Neural progenitor cell (in vitro differentiated cells): ENCODE measurements around the gene CACHD1. TPM values are rescaled to one million over a fixed set of nuclear protein-coding genes. Genes with fewer than 3 reads are reported as not detected.

Experiments used
- DNase-seq: peaks from one replicate; pipeline ENCODE4 v3.0.0-alpha.2; 2016; ENCODE audit warnings: low spot score
- H2AFZ ChIP-seq: fragments of 200-600 bp; sonication (generic); replicated peaks from 2 replicates; pipeline ENCODE4 v1.6.1; 2016; ENCODE audit warnings: antibody characterized with exemption
- H3F3A ChIP-seq: fragments of 200-600 bp; sonication (generic); 2 replicates; pipeline ENCODE4 v1.6.1; 2016; ENCODE audit warnings: antibody characterized with exemption, low read depth
- H3K27ac ChIP-seq: fragments of 200-600 bp; sonication (generic); 2 replicates; pipeline ENCODE4 v1.5.1; 2016; ENCODE audit warnings: mild to moderate bottlenecking
- H3K27me3 ChIP-seq: fragments of 200-600 bp; sonication (generic); 2 replicates; pipeline ENCODE4 v1.6.1; 2016; ENCODE audit warnings: mild to moderate bottlenecking, moderate library complexity
- H3K36me3 ChIP-seq: fragments of 200-600 bp; sonication (generic); 2 replicates; pipeline ENCODE4 v1.5.1; 2016
- H3K4me1 ChIP-seq: fragments of 200-600 bp; sonication (generic); 2 replicates; pipeline ENCODE4 v1.6.1; 2016; ENCODE audit warnings: mixed run types
- H3K4me2 ChIP-seq: fragments of 200-600 bp; sonication (generic); 2 replicates; pipeline ENCODE4 v1.6.1; 2016
- H3K4me3 ChIP-seq: fragments of 200-600 bp; sonication (generic); 2 replicates; pipeline ENCODE4 v1.5.1; 2016
- H3K79me2 ChIP-seq: fragments of 200-600 bp; sonication (generic); 2 replicates; pipeline ENCODE4 v1.6.1; 2016; ENCODE audit warnings: low read depth
- H3K9ac ChIP-seq: fragments of 200-600 bp; sonication (generic); 2 replicates; pipeline ENCODE4 v1.6.1; 2016
- H3K9me3 ChIP-seq: fragments of 200-600 bp; sonication (generic); 2 replicates; pipeline ENCODE4 v1.5.1; 2016; ENCODE audit warnings: low read depth
- H4K20me1 ChIP-seq: fragments of 200-600 bp; sonication (generic); 2 replicates; pipeline ENCODE4 v1.6.1; 2016; ENCODE audit warnings: low read depth
- H3K27ac Mint-ChIP-seq: 3 replicates; pipeline ENCODE4 v1.8.0; 2021; ENCODE audit warnings: mixed read lengths
- H3K27me3 Mint-ChIP-seq: 2 replicates; pipeline ENCODE4 v1.8.0; 2022; ENCODE audit warnings: low read depth, mild to moderate bottlenecking, inconsistent platforms, moderate library complexity, mixed read lengths; ENCODE audit not compliant: insufficient read depth
- H3K36me3 Mint-ChIP-seq: 3 replicates; pipeline ENCODE4 v1.8.0; 2021; ENCODE audit warnings: mixed read lengths
- H3K4me1 Mint-ChIP-seq: 3 replicates; pipeline ENCODE4 v1.8.0; 2021; ENCODE audit warnings: mixed read lengths
- H3K4me3 Mint-ChIP-seq: 3 replicates; pipeline ENCODE4 v1.8.0; 2021; ENCODE audit warnings: mild to moderate bottlenecking, moderate library complexity, mixed read lengths
- H3K9me3 Mint-ChIP-seq: 3 replicates; pipeline ENCODE4 v1.8.0; 2020; ENCODE audit warnings: mixed read lengths
- EZH2 ChIP-seq: fragments of 200-600 bp; sonication (generic); IDR thresholded peaks from 2 replicates; pipeline ENCODE4 v1.6.1; 2017; ENCODE audit warnings: antibody characterized with exemption, mild to moderate bottlenecking, moderate library complexity
- EZH2phosphoT487 ChIP-seq: fragments of 200-600 bp; sonication (generic); IDR thresholded peaks from 2 replicates; pipeline ENCODE4 v1.6.1; 2017; ENCODE audit warnings: antibody characterized with exemption
- total RNA-seq: library from RNA; depleted of rRNA; stranded (reverse); fragments of >200 nt; gene quantifications from 2 replicates; pipeline ENCODE4 v1.2.3, GENCODE V29; 2015; ENCODE audit warnings: low replicate concordance
- TF ChIP-seq, protein P1 (sequence below): fragments of 200-600 bp; sonication (generic); IDR thresholded peaks from 2 replicates; pipeline ENCODE4 v1.5.1; 2017; ENCODE audit warnings: antibody characterized with exemption, mild to moderate bottlenecking

Gene CACHD1
- total RNA-seq, 1 donor from 2014 or later, result 61.0 TPM

- H4K20me1 ChIP-seq, result peaks cover 81% of the 10 kb centered on the region
- H3K79me2 ChIP-seq, result peaks cover 100% of the 10 kb centered on the region
- no peak overlapping the region for H3K4me3 Mint-ChIP-seq
Observed at GRCh38 chr1:64538389-64538788, 68.5 kb downstream of the CACHD1 start.

DNA sequence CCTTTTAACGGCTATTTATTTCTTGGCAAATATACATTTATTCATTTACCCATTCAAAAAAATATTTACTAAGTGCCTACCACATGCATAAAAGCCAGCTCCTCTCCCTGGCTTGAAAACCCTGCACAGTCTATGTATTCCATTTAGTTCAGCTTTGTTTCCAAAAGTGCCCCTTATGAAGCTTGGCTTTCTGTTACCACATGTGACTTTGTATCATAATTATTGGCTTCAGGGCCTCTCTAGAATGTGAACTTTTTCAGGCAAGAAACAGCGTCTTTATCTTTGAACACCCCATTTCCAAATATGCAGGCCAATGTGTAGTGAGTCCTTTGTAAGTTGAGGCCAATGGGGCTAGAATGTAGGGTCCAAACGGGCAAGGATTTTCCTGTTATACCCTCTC lies 69.4 kb downstream of the CACHD1 start:
- Mint-ChIP-seq H3K4me1 (peaks cover 84% of the 10 kb centered on the region), H3K36me3 (peaks cover 7% of the 10 kb centered on the region), H3K27ac (peak overlapping the region; percentile 4), H3K4me3 (no peak overlapping the region), H3K27me3 (no peaks in the 10 kb centered on the region), H3K9me3 (peaks cover 3% of the 10 kb centered on the region)
- Histone ChIP-seq H3K27ac (no peak overlapping the region), H3F3A (peaks cover 14% of the 10 kb centered on the region), H3K79me2 (peaks cover 100% of the 10 kb centered on the region), H3K27me3 (no peaks in the 10 kb centered on the region), H3K4me3 (no peak overlapping the region), H2AFZ (no peak overlapping the region), H3K9me3 (no peaks in the 10 kb centered on the region), H4K20me1 (peaks cover 86% of the 10 kb centered on the region), H3K36me3 (no peaks in the 10 kb centered on the region), H3K9ac (no peak overlapping the region), H3K4me1 (peaks cover 40% of the 10 kb centered on the region), H3K4me2 (no peak overlapping the region)
- TF ChIP-seq EZH2phosphoT487 (no peak), EZH2 (no peak)
- TF ChIP-seq, protein P1, sequence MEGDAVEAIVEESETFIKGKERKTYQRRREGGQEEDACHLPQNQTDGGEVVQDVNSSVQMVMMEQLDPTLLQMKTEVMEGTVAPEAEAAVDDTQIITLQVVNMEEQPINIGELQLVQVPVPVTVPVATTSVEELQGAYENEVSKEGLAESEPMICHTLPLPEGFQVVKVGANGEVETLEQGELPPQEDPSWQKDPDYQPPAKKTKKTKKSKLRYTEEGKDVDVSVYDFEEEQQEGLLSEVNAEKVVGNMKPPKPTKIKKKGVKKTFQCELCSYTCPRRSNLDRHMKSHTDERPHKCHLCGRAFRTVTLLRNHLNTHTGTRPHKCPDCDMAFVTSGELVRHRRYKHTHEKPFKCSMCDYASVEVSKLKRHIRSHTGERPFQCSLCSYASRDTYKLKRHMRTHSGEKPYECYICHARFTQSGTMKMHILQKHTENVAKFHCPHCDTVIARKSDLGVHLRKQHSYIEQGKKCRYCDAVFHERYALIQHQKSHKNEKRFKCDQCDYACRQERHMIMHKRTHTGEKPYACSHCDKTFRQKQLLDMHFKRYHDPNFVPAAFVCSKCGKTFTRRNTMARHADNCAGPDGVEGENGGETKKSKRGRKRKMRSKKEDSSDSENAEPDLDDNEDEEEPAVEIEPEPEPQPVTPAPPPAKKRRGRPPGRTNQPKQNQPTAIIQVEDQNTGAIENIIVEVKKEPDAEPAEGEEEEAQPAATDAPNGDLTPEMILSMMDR, result no peak
- no peak for DNase-seq

More at GRCh38 chr1:64538389-64538788, 68.5 kb downstream of the CACHD1 start:
- no peak overlapping the region for H3K27ac Mint-ChIP-seq
- H3K9ac ChIP-seq, result no peak overlapping the region
- no peak overlapping the region for H3K27ac ChIP-seq
- H3K9me3 ChIP-seq, result no peaks in the 10 kb centered on the region
- H3F3A ChIP-seq, result peaks cover 14% of the 10 kb centered on the region
- no peaks in the 10 kb centered on the region for H3K27me3 Mint-ChIP-seq
- no peak overlapping the region for H3K4me2 ChIP-seq
- H3K36me3 Mint-ChIP-seq, result peaks cover 9% of the 10 kb centered on the region
- H3K36me3 ChIP-seq, result no peaks in the 10 kb centered on the region
- H3K4me3 ChIP-seq, result no peak overlapping the region
- peaks cover 5% of the 10 kb centered on the region for H3K9me3 Mint-ChIP-seq
- H3K27me3 ChIP-seq, result no peaks in the 10 kb centered on the region
- H3K4me1 ChIP-seq, result peaks cover 36% of the 10 kb centered on the region
- peaks cover 80% of the 10 kb centered on the region for H3K4me1 Mint-ChIP-seq
- TF ChIP-seq EZH2 (no peak), EZH2phosphoT487 (no peak)
- TF ChIP-seq, protein P1, result no peak
- no peak for DNase-seq
- H2AFZ ChIP-seq, result no peak overlapping the region

DNA sequence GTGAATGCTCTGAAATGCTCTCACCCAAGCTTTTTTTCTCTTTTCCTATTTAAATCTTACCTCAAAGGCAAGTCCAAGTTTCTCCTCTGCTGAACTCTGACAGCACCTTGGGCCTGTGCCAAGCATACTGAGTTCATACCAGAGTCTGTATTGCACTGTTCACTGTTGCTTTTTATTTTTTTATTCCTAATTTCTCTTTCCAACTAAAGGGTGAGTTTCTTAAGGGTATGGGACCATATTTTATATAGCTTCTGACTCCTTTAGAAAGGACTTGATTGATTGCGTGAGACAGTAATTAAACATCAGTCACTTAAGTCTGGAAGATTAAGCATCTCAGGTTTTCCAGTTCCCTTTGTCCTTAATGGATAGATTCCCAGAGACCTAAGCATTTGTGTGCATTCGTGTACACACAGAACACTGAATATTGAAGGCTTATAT lies 69.9 kb downstream of the CACHD1 start:
- H3K9ac ChIP-seq, result no peak overlapping the region
- H3F3A ChIP-seq, result peaks cover 14% of the 10 kb centered on the region
- Mint-ChIP-seq H3K27ac (peak overlapping the region; percentile 71), H3K27me3 (no peaks in the 10 kb centered on the region), H3K4me3 (peak overlapping the region; percentile 34), H3K36me3 (peaks cover 3% of the 10 kb centered on the region), H3K9me3 (no peaks in the 10 kb centered on the region), H3K4me1 (peaks cover 84% of the 10 kb centered on the region)
- peaks cover 100% of the 10 kb centered on the region for H3K79me2 ChIP-seq
- H3K9me3 ChIP-seq, result no peaks in the 10 kb centered on the region
- no peak overlapping the region for H3K27ac ChIP-seq
- no peak overlapping the region for H3K4me3 ChIP-seq
- no peaks in the 10 kb centered on the region for H3K27me3 ChIP-seq
- TF ChIP-seq EZH2phosphoT487 (no peak), EZH2 (no peak)
- TF ChIP-seq, protein P1, result no peak
- peak overlapping the region; percentile 40 for H3K4me2 ChIP-seq
- no peak overlapping the region for H2AFZ ChIP-seq
- H3K36me3 ChIP-seq, result no peaks in the 10 kb centered on the region
- H3K4me1 ChIP-seq, result peaks cover 45% of the 10 kb centered on the region
- peaks cover 83% of the 10 kb centered on the region for H4K20me1 ChIP-seq
- DNase-seq, result no peak
